ENCODE data around the gene ACRV1.
"Not testable (repeated sequence)": the region's sequence is repeated elsewhere in the genome, so short reads cannot be mapped to it uniquely, and the experiment has no call there.

Gene ACRV1

GRCh38 chr11:125680747-125681146, at the start of gene ACRV1:
Gene ACRV1 (minus strand): TSS chr11:125680847. CDS start chr11:125680780, 67 bp downstream.
- H3K9ac ChIP-seq (ENCODE audit: low read length), result no peak within 1 kb of the TSS
- no peak for DNase-seq (ENCODE audit: low read depth)
- H3K36me3 ChIP-seq (ENCODE audit: control insufficient read depth, insufficient read depth, low read length, severe bottlenecking), result no peaks in the 10 kb centered on the region
- no peaks in the 10 kb centered on the region for H3K9me3 ChIP-seq (ENCODE audit: control insufficient read depth, low read length)
- no peaks in the 10 kb centered on the region for H3K4me1 ChIP-seq (ENCODE audit: control insufficient read depth, insufficient read depth, low read length)
- H3K27me3 ChIP-seq (replicated peaks; ENCODE audit: control insufficient read depth, insufficient read depth, low read length), result no peaks in the 10 kb centered on the region
- no peak within 1 kb of the TSS for H3K4me3 ChIP-seq (ENCODE audit: low read length)

GRCh38 chr11:125728969-125729368, 48.3 kb upstream of the ACRV1 start:
- Histone ChIP-seq H3K9me3 (ENCODE audit: control insufficient read depth, low read length) (peaks cover 4% of the 10 kb centered on the region), H3K36me3 (ENCODE audit: control insufficient read depth, insufficient read depth, low read length, severe bottlenecking) (no peaks in the 10 kb centered on the region), H3K9ac (ENCODE audit: low read length) (no peak overlapping the region), H3K4me3 (ENCODE audit: low read length) (no peak overlapping the region), H3K4me1 (ENCODE audit: control insufficient read depth, insufficient read depth, low read length) (no peaks in the 10 kb centered on the region), H3K27me3 (replicated peaks; ENCODE audit: control insufficient read depth, insufficient read depth, low read length) (peaks cover 10% of the 10 kb centered on the region)
- DNase-seq (ENCODE audit: low read depth), result no peak

GRCh38 chr11:125724125-125724524, 43.5 kb upstream of the ACRV1 start:
- Histone ChIP-seq H3K4me3 (ENCODE audit: low read length) (no peak overlapping the region), H3K9ac (ENCODE audit: low read length) (no peak overlapping the region), H3K27me3 (replicated peaks; ENCODE audit: control insufficient read depth, insufficient read depth, low read length) (peaks cover 22% of the 10 kb centered on the region), H3K9me3 (ENCODE audit: control insufficient read depth, low read length) (no peaks in the 10 kb centered on the region), H3K4me1 (ENCODE audit: control insufficient read depth, insufficient read depth, low read length) (no peaks in the 10 kb centered on the region), H3K36me3 (ENCODE audit: control insufficient read depth, insufficient read depth, low read length, severe bottlenecking) (no peaks in the 10 kb centered on the region)
- DNase-seq (ENCODE audit: low read depth), result peak; percentile 1

- Histone ChIP-seq H3K9ac (ENCODE audit: low read length) (no peak overlapping the region), H3K9me3 (ENCODE audit: control insufficient read depth, low read length) (no peaks in the 10 kb centered on the region), H3K4me3 (ENCODE audit: low read length) (no peak overlapping the region), H3K27me3 (replicated peaks; ENCODE audit: control insufficient read depth, insufficient read depth, low read length) (peaks cover 19% of the 10 kb centered on the region), H3K36me3 (ENCODE audit: control insufficient read depth, insufficient read depth, low read length, severe bottlenecking) (no peaks in the 10 kb centered on the region), H3K4me1 (ENCODE audit: control insufficient read depth, insufficient read depth, low read length) (no peaks in the 10 kb centered on the region)
- no peak for DNase-seq (ENCODE audit: low read depth)
Observed at GRCh38 chr11:125720781-125721180, 40.1 kb upstream of the ACRV1 start.

GRCh38 chr11:125704686-125705085, 24.0 kb upstream of the ACRV1 start:
- not testable (repeated sequence) for H3K4me1 ChIP-seq (ENCODE audit: control insufficient read depth, insufficient read depth, low read length); H3K9ac ChIP-seq (ENCODE audit: low read length); DNase-seq (ENCODE audit: low read depth); H3K9me3 ChIP-seq (ENCODE audit: control insufficient read depth, low read length); H3K4me3 ChIP-seq (ENCODE audit: low read length); H3K36me3 ChIP-seq (ENCODE audit: control insufficient read depth, insufficient read depth, low read length, severe bottlenecking); H3K27me3 ChIP-seq (replicated peaks; ENCODE audit: control insufficient read depth, insufficient read depth, low read length)

- H3K9ac ChIP-seq (ENCODE audit: low read length), result no peak overlapping the region
- H3K4me1 ChIP-seq (ENCODE audit: control insufficient read depth, insufficient read depth, low read length), result no peaks in the 10 kb centered on the region
- H3K36me3 ChIP-seq (ENCODE audit: control insufficient read depth, insufficient read depth, low read length, severe bottlenecking), result no peaks in the 10 kb centered on the region
- DNase-seq (ENCODE audit: low read depth), result no peak
- peaks cover 6% of the 10 kb centered on the region for H3K9me3 ChIP-seq (ENCODE audit: control insufficient read depth, low read length)
- H3K4me3 ChIP-seq (ENCODE audit: low read length), result no peak overlapping the region
- H3K27me3 ChIP-seq (replicated peaks; ENCODE audit: control insufficient read depth, insufficient read depth, low read length), result no peaks in the 10 kb centered on the region
Observed at GRCh38 chr11:125701858-125702621, 21.4 kb upstream of the ACRV1 start.

GRCh38 chr11:125701018-125701610, 20.5 kb upstream of the ACRV1 start:
- DNase-seq (ENCODE audit: low read depth), result no peak
- Histone ChIP-seq H3K9me3 (ENCODE audit: control insufficient read depth, low read length) (peaks cover 1% of the 10 kb centered on the region), H3K36me3 (ENCODE audit: control insufficient read depth, insufficient read depth, low read length, severe bottlenecking) (no peaks in the 10 kb centered on the region)

GRCh38 chr11:125694951-125695350, 14.3 kb upstream of the ACRV1 start:
- Histone ChIP-seq H3K4me3 (ENCODE audit: low read length) (no peak overlapping the region), H3K9me3 (ENCODE audit: control insufficient read depth, low read length) (no peaks in the 10 kb centered on the region)
- no peak for DNase-seq (ENCODE audit: low read depth)

More at GRCh38 chr11:125701018-125701610, 20.5 kb upstream of the ACRV1 start:
- Histone ChIP-seq H3K9ac (ENCODE audit: low read length) (no peak overlapping the region), H3K27me3 (replicated peaks; ENCODE audit: control insufficient read depth, insufficient read depth, low read length) (no peaks in the 10 kb centered on the region), H3K4me1 (ENCODE audit: control insufficient read depth, insufficient read depth, low read length) (no peaks in the 10 kb centered on the region), H3K4me3 (ENCODE audit: low read length) (no peak overlapping the region)

GRCh38 chr11:125692887-125693286, 12.2 kb upstream of the ACRV1 start:
- Histone ChIP-seq H3K4me1 (ENCODE audit: control insufficient read depth, insufficient read depth, low read length) (no peaks in the 10 kb centered on the region), H3K4me3 (ENCODE audit: low read length) (no peak overlapping the region), H3K9ac (ENCODE audit: low read length) (no peak overlapping the region), H3K9me3 (ENCODE audit: control insufficient read depth, low read length) (no peaks in the 10 kb centered on the region), H3K36me3 (ENCODE audit: control insufficient read depth, insufficient read depth, low read length, severe bottlenecking) (no peaks in the 10 kb centered on the region), H3K27me3 (replicated peaks; ENCODE audit: control insufficient read depth, insufficient read depth, low read length) (peaks cover 3% of the 10 kb centered on the region)
- DNase-seq (ENCODE audit: low read depth), result no peak

More at GRCh38 chr11:125694951-125695350, 14.3 kb upstream of the ACRV1 start:
- Histone ChIP-seq H3K4me1 (ENCODE audit: control insufficient read depth, insufficient read depth, low read length) (no peaks in the 10 kb centered on the region), H3K9ac (ENCODE audit: low read length) (no peak overlapping the region), H3K27me3 (replicated peaks; ENCODE audit: control insufficient read depth, insufficient read depth, low read length) (peaks cover 3% of the 10 kb centered on the region), H3K36me3 (ENCODE audit: control insufficient read depth, insufficient read depth, low read length, severe bottlenecking) (no peaks in the 10 kb centered on the region)

GRCh38 chr11:125690006-125690405, 9.4 kb upstream of the ACRV1 start:
- Histone ChIP-seq H3K4me3 (ENCODE audit: low read length) (no peak overlapping the region), H3K27me3 (replicated peaks; ENCODE audit: control insufficient read depth, insufficient read depth, low read length) (peaks cover 3% of the 10 kb centered on the region), H3K9ac (ENCODE audit: low read length) (no peak overlapping the region), H3K36me3 (ENCODE audit: control insufficient read depth, insufficient read depth, low read length, severe bottlenecking) (no peaks in the 10 kb centered on the region), H3K9me3 (ENCODE audit: control insufficient read depth, low read length) (no peaks in the 10 kb centered on the region), H3K4me1 (ENCODE audit: control insufficient read depth, insufficient read depth, low read length) (no peaks in the 10 kb centered on the region)
- no peak for DNase-seq (ENCODE audit: low read depth)

- no peak for DNase-seq (ENCODE audit: low read depth)
- no peak overlapping the region for H3K4me3 ChIP-seq (ENCODE audit: low read length)
- H3K4me1 ChIP-seq (ENCODE audit: control insufficient read depth, insufficient read depth, low read length), result no peaks in the 10 kb centered on the region
Observed at GRCh38 chr11:125689274-125689859, 8.7 kb upstream of the ACRV1 start.

More at GRCh38 chr11:125689274-125689859, 8.7 kb upstream of the ACRV1 start:
- H3K9me3 ChIP-seq (ENCODE audit: control insufficient read depth, low read length), result no peaks in the 10 kb centered on the region
- peaks cover 3% of the 10 kb centered on the region for H3K27me3 ChIP-seq (replicated peaks; ENCODE audit: control insufficient read depth, insufficient read depth, low read length)
- no peaks in the 10 kb centered on the region for H3K36me3 ChIP-seq (ENCODE audit: control insufficient read depth, insufficient read depth, low read length, severe bottlenecking)
- H3K9ac ChIP-seq (ENCODE audit: low read length), result no peak overlapping the region
